ENCODE measurements around the gene NGLY1. TPM values are rescaled to one million over a fixed set of nuclear protein-coding genes. Genes with fewer than 3 reads are reported as not detected.

NGLY1 gene
- total RNA-seq, 1 donor from 2014 or later, result 23.9 TPM

- H3K9me3 Mint-ChIP-seq (ENCODE audit: unreplicated experiment), result no peaks in the 10 kb centered on the region
- peaks cover 5% of the 10 kb centered on the region for H3K36me3 ChIP-seq (ENCODE audit: insufficient read depth, low read length)
- FAIRE-seq, result no peak
Measured at GRCh38 chr3:25780618-25781017, 2.6 kb downstream of the NGLY1 start.

DNA sequence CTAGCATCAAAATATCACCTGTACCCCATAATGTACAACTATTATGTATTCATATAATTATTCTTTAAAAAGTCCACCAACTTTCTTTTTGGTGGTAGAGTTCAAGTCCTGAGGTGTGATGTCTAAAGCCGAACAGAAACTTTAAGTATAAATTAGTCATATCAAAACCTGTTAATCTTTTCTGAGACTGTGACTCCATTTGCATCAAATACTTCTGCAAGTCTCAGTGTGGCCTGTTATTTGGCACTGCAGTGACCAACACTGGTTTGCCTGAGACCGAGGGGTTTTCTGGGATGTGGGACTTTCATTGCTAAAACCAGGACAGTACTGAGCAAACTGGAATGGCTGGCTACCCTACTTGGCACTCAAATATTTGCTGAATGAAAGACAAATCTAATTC, 7.3 kb downstream of the NGLY1 start:
- H3K27me3 ChIP-seq (ENCODE audit: insufficient read depth, low read length), result no peaks in the 10 kb centered on the region
- no peak for FAIRE-seq

More at GRCh38 chr3:25780618-25781017, 2.6 kb downstream of the NGLY1 start:
- no peak overlapping the region for H3K4me3 ChIP-seq (ENCODE audit: insufficient read depth, low read depth, low read length)
- H3K9me3 ChIP-seq (ENCODE audit: insufficient read depth, low read depth, low read length), result no peaks in the 10 kb centered on the region
- H3K4me1 ChIP-seq (ENCODE audit: insufficient read depth, low read length), result peaks cover 17% of the 10 kb centered on the region
- no peak overlapping the region for H3K27ac ChIP-seq (ENCODE audit: low read depth, low read length)
- TF ChIP-seq EZH2 (IDR thresholded peaks at IDR 0.05; ENCODE audit: insufficient read depth, low read length), result no peak
- TF ChIP-seq, protein P1, sequence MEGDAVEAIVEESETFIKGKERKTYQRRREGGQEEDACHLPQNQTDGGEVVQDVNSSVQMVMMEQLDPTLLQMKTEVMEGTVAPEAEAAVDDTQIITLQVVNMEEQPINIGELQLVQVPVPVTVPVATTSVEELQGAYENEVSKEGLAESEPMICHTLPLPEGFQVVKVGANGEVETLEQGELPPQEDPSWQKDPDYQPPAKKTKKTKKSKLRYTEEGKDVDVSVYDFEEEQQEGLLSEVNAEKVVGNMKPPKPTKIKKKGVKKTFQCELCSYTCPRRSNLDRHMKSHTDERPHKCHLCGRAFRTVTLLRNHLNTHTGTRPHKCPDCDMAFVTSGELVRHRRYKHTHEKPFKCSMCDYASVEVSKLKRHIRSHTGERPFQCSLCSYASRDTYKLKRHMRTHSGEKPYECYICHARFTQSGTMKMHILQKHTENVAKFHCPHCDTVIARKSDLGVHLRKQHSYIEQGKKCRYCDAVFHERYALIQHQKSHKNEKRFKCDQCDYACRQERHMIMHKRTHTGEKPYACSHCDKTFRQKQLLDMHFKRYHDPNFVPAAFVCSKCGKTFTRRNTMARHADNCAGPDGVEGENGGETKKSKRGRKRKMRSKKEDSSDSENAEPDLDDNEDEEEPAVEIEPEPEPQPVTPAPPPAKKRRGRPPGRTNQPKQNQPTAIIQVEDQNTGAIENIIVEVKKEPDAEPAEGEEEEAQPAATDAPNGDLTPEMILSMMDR (IDR thresholded peaks at IDR 0.05; ENCODE audit: insufficient read depth, low read depth, low read length), result no peak
- H3K9ac ChIP-seq (ENCODE audit: low read length), result no peak overlapping the region
- no peak overlapping the region for H3K27ac Mint-ChIP-seq (ENCODE audit: unreplicated experiment)
- DNase-seq (ENCODE audit: low read depth), result no peak
- peaks cover 39% of the 10 kb centered on the region for H3K79me2 ChIP-seq (ENCODE audit: insufficient read depth, low read length)
- H3K36me3 Mint-ChIP-seq (ENCODE audit: low read depth, unreplicated experiment), result peaks cover 15% of the 10 kb centered on the region
- H2AFZ ChIP-seq (ENCODE audit: low read depth, low read length), result no peak overlapping the region
- no peak overlapping the region for H3K4me3 Mint-ChIP-seq (ENCODE audit: unreplicated experiment)
- no peak overlapping the region for H3K4me2 ChIP-seq (ENCODE audit: low read length)
- no peaks in the 10 kb centered on the region for H3K27me3 Mint-ChIP-seq (ENCODE audit: low read depth, unreplicated experiment)
- H4K20me1 ChIP-seq (ENCODE audit: insufficient read depth, low read length), result peaks cover 13% of the 10 kb centered on the region
- H3K4me1 Mint-ChIP-seq (ENCODE audit: low read depth, unreplicated experiment), result peaks cover 9% of the 10 kb centered on the region
- H3K27me3 ChIP-seq (ENCODE audit: insufficient read depth, low read length), result no peaks in the 10 kb centered on the region

DNA sequence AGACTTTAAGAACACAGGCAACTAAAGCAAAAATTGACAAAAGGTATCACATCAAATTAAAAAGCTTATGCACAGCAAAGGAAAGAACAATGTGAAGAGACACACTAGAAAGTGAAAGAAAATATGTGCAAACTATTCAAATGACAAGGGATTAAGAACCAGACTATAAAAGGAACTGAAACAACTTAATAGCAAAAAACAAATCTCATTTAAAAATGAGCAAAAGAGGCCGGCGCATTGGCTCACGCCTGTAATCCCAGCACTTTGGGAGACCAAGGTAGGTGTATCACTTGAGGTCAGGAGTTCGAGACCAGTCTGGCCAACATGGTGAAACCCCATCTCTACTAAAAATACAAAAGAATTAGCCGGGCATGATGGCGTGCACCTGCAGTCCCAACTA, 14.4 kb downstream of the NGLY1 start:
- Histone ChIP-seq H2AFZ (ENCODE audit: low read depth, low read length) (no peak overlapping the region), H3K9me3 (ENCODE audit: insufficient read depth, low read depth, low read length) (no peaks in the 10 kb centered on the region), H3K4me2 (ENCODE audit: low read length) (no peak overlapping the region), H3K36me3 (ENCODE audit: insufficient read depth, low read length) (peaks cover under 1% of the 10 kb centered on the region), H3K9ac (ENCODE audit: low read length) (no peak overlapping the region), H3K79me2 (ENCODE audit: insufficient read depth, low read length) (no peaks in the 10 kb centered on the region), H3K4me3 (ENCODE audit: insufficient read depth, low read depth, low read length) (no peak overlapping the region), H4K20me1 (ENCODE audit: insufficient read depth, low read length) (no peaks in the 10 kb centered on the region), H3K4me1 (ENCODE audit: insufficient read depth, low read length) (no peaks in the 10 kb centered on the region), H3K27me3 (ENCODE audit: insufficient read depth, low read length) (no peaks in the 10 kb centered on the region), H3K27ac (ENCODE audit: low read depth, low read length) (no peak overlapping the region)
- DNase-seq (ENCODE audit: low read depth) (no peak), FAIRE-seq (no peak)
- no peak overlapping the region for H3K4me3 Mint-ChIP-seq (ENCODE audit: unreplicated experiment)
- peaks cover 13% of the 10 kb centered on the region for H3K9me3 Mint-ChIP-seq (ENCODE audit: unreplicated experiment)
- no peaks in the 10 kb centered on the region for H3K4me1 Mint-ChIP-seq (ENCODE audit: low read depth, unreplicated experiment)
- H3K27ac Mint-ChIP-seq (ENCODE audit: unreplicated experiment), result no peak overlapping the region
- no peaks in the 10 kb centered on the region for H3K27me3 Mint-ChIP-seq (ENCODE audit: low read depth, unreplicated experiment)
- TF ChIP-seq, protein P1 (IDR thresholded peaks at IDR 0.05; ENCODE audit: insufficient read depth, low read depth, low read length), result no peak
- no peak for TF ChIP-seq EZH2 (IDR thresholded peaks at IDR 0.05; ENCODE audit: insufficient read depth, low read length)
- peaks cover 25% of the 10 kb centered on the region for H3K36me3 Mint-ChIP-seq (ENCODE audit: low read depth, unreplicated experiment)

More for the DNA sequence above, 7.3 kb downstream of the NGLY1 start:
- H4K20me1 ChIP-seq (ENCODE audit: insufficient read depth, low read length), result peaks cover 3% of the 10 kb centered on the region
- DNase-seq (ENCODE audit: low read depth), result no peak
- no peak overlapping the region for H3K27ac ChIP-seq (ENCODE audit: low read depth, low read length)
- peaks cover 14% of the 10 kb centered on the region for H3K9me3 Mint-ChIP-seq (ENCODE audit: unreplicated experiment)
- H3K36me3 ChIP-seq (ENCODE audit: insufficient read depth, low read length), result peaks cover 17% of the 10 kb centered on the region
- no peak overlapping the region for H3K27ac Mint-ChIP-seq (ENCODE audit: unreplicated experiment)
- no peaks in the 10 kb centered on the region for H3K27me3 Mint-ChIP-seq (ENCODE audit: low read depth, unreplicated experiment)
- no peak for TF ChIP-seq EZH2 (IDR thresholded peaks at IDR 0.05; ENCODE audit: insufficient read depth, low read length)
- H3K4me2 ChIP-seq (ENCODE audit: low read length), result no peak overlapping the region
- no peak overlapping the region for H3K4me3 ChIP-seq (ENCODE audit: insufficient read depth, low read depth, low read length)
- H3K9ac ChIP-seq (ENCODE audit: low read length), result no peak overlapping the region
- peaks cover 43% of the 10 kb centered on the region for H3K36me3 Mint-ChIP-seq (ENCODE audit: low read depth, unreplicated experiment)
- peaks cover 2% of the 10 kb centered on the region for H3K4me1 Mint-ChIP-seq (ENCODE audit: low read depth, unreplicated experiment)
- H3K79me2 ChIP-seq (ENCODE audit: insufficient read depth, low read length), result peaks cover 18% of the 10 kb centered on the region
- no peaks in the 10 kb centered on the region for H3K4me1 ChIP-seq (ENCODE audit: insufficient read depth, low read length)
- no peak overlapping the region for H3K4me3 Mint-ChIP-seq (ENCODE audit: unreplicated experiment)
- no peaks in the 10 kb centered on the region for H3K9me3 ChIP-seq (ENCODE audit: insufficient read depth, low read depth, low read length)
- no peak overlapping the region for H2AFZ ChIP-seq (ENCODE audit: low read depth, low read length)

All from astrocyte (in vitro differentiated cells and primary cell).